Fibroblast of gingiva (primary cell): Measurements from ENCODE around the gene CD1D.
A peak's percentile ranks its signal among the peaks of the same experiment; 100 is the strongest.
"Not testable (repeated sequence)": the region's sequence is repeated elsewhere in the genome, so short reads cannot be mapped to it uniquely, and the experiment has no call there.

ENCODE experiments used
- DNase-seq: peaks from one replicate; pipeline ENCODE4 v3.0.0-alpha.2; 2011; ENCODE audit warnings: low read depth

Gene CD1D

DNA sequence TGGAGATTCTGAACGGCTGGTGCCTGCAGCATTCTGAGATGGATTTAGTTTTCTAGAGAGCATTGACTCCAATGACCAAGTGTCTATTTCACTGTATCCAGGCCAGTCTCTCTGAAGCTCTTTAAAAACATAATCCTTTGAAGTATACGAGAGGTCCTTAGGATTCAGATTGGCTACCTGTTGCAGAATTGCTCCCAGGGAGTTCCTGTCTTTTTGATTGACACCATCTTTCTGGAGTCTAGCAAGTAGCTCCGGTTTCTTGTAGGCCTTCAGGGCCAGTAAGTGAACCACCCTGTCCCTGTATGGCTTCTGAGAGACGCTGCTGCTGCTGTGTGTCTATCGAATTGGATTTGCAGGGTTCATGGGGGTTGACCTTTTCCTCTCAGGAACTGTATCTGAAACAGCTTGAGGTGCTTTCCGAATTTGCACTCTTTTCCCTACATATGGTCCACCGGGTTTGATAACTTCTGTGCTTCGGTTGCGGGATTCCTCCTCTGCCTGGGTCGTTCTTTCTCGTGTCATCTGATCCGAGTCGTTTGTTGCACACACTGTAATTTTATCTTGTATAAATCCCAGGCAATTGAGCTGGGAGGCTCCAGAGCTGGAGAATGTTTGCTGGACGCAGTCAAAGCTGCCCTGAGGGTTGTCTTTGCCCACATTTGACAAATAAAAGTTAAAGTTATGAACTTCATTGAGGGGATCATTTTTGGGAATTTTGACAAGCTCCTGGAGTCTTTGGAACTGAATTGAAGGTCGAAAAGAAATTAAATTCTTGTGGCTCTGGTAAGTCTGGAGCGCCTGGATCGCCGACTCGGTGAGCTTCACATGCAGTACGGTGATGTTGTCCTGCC lies 3.6 kb upstream of the CD1D start:
- not testable (repeated sequence) for DNase-seq

GRCh38 chr1:158177700-158178450 lies 2.8 kb upstream of the CD1D start:
- DNase-seq = peak; percentile 64

DNA sequence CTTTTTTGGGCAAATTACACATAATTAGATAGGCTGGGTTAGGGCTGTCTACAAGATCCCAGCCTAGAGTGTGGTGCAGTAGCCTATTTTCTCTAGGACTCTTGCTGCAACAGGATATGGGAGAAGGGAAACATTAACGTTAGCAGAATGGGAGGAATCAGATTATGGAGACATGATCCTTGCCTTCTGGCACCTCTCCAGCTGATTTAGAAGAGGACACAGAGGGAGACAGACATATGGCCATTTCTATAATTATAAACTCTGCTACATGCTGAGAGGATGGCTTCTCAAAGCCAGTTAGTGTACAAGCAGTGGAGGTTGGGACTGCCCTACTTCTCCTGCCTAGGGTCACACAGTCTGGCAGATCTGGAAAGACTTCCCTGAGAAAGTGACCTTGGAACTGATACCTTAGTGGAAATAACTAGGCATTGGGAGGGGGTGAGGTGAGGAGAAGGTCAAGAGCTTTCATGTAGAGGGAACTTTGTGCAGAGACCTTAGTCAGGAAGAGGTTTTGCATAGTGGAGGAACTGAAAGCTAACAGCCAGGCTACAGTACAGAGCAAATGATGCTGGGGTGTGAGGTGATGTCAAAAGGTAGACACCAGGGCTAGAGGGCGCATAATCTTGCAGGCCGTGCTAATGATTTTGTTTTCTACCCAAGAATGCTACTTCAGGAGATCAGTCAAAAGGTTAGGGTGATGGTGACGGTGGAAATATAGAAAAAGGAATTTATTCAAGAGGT lies 1.2 kb upstream of the CD1D start:
- no peak for DNase-seq

DNA sequence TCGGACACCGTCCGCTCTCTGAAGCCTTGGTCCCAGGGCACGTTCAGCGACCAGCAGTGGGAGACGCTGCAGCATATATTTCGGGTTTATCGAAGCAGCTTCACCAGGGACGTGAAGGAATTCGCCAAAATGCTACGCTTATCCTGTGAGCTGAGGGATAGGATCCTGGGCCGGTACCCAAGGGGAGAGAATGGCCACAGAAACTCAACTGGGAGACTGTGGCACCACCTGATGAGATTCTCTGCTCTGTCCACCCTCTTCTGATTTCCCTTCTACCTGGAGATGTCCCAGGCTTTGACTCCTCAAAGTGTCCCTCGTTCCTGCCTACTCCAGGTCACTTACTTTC lies 855 bp downstream of the CD1D start:
- no peak for DNase-seq

GRCh38 chr1:158185770-158186169 lies 5.1 kb downstream of the CD1D start:
- DNase-seq = no peak

DNA sequence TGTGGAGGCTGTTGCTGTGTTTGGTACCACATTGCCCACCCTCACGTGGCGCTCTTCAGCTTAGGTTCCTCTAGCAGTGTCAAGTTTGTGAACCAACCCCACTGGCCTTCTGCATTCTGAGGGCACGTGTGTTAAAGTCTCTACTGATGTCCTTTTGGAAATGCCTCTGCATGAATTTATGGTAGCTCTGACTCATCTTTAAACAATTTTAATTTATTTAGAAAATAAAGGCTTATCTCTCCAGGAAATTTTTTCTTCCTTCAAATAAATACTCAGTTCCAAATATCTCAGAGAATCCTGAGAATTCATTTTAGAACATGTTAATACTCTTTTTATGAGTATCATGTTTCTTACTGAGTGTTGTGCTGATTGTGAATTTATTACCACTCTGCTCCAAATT lies 5.5 kb downstream of the CD1D start:
- DNase-seq = no peak

DNA sequence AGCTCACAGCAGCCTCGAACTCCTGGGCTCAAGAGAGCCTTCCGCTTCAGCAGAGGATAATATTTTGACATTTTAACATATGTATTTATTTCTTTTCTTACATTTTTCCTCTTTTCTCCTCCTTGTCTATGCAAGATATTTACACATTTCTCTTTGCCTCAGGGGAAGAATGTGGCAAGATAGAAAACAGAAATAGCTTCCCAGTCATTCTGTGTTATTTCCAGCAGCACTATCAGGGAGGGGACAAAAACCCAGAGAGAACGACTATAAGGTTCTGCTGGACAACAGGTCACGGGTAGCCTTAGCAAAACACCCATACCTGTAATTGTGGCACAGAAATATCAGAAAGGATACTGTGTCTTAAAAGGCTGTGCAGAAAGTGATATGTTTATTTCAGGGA lies 7.9 kb downstream of the CD1D start:
- DNase-seq = no peak

DNA sequence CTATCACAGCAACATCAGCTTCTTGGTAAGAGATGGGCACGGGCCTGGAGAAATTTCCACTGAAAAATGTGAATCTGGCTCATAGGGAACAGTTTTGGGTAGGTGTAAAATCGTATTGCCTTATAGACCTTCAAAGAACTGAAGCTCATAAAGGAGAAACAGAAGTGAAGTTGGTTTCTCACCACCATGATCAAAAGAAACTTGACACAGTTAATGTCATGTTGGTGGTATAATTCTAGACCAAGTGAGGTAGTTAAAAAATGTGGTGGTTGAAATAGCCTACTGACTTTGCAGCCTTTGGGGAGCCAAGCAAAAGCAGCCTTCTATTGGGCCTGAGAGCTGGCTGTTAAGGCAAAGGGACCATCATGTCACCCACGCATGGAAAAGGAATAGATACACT lies 8.9 kb downstream of the CD1D start:
- no peak for DNase-seq

DNA sequence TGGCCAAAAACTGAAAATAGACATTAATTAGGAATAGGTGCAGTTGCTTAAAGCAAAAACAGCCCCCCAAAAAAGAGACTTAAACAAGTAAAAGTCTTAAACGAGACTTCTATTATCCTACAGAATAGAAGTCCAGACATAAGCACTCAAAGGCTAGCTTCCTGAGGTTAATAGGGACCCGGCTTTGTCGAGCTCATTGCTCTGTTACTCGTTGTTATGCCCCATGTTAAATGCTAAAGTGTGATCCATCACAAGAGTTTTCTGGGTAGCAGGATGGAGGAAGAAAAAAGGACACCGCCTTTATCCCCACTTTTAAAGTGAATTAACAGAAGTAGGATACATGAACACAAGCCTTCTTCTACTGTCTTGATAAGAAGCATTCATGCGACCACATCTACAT lies 10.6 kb downstream of the CD1D start:
- DNase-seq = no peak

GRCh38 chr1:158196461-158196860 lies 15.8 kb downstream of the CD1D start:
- no peak for DNase-seq

DNA sequence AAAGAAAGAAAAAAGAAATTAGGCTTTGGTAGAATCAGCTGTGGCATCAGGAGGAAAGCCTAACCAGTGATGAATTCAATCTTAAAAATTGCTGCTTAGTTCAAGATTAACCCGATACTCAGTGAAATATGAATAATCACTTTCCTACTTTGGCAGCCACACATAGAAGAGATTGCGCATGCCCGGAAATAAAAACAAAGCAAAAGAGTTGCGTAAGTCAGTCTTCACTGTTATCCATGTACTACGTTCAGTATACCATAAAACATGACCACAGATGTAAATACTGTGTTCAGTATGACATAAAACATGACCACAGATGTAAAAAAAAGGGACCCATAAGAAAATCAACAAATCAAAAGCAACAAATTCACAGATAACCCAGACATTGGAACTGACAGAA lies 19.2 kb downstream of the CD1D start:
- DNase-seq = no peak

- no peak for DNase-seq
Observed at GRCh38 chr1:158200527-158200926, 19.8 kb downstream of the CD1D start.

GRCh38 chr1:158203693-158204457 lies 23.2 kb downstream of the CD1D start:
- peak; percentile 51 for DNase-seq

DNA sequence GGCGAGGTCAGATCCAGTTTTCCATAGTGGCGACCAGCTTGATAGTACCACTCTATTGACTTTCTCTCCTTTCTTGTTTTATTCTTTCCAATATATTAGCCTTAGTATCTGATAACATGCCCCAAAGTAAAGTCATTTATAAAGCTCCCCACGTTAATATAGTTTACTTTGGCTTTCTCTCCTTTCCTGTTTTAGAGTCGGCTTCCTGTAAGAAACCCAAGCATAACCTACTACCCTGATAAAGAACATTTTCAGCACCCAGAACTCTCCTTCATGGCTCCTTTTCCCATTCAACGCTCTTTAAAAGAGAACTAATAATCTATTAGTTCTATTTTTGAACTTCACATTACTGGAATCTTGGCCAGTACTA lies 23.7 kb downstream of the CD1D start:
- DNase-seq = no peak

GRCh38 chr1:158208586-158209116 lies 28.0 kb downstream of the CD1D start:
- DNase-seq = no peak

DNA sequence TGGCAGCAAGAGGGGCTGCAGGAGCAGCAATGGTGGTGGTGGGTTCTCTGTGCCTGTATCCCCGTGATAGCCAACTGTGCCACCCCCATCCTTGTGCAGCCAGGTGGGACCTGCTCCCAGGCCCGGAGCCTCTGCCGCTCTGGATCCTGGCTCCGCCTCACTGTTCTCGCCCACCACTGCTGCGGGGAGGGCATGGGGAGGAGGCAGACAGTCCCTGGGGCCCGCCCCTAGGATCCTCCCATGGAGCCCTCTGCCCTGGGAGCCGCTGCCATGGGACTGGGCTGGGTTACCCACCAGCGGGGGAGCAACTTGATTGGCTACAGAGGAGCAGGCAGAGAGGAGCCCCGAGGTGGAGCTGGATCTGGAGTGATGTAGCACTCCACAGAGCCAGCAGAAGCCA lies 31.6 kb downstream of the CD1D start:
- DNase-seq = no peak

GRCh38 chr1:158223445-158223844 lies 42.8 kb downstream of the CD1D start:
- not testable (repeated sequence) for DNase-seq

GRCh38 chr1:158227904-158228623 lies 47.4 kb downstream of the CD1D start:
- no peak for DNase-seq
